Mucosa of stomach (tissue), 1 donor: Measurements from ENCODE around the gene NOL9.

Experiments
- H3K27me3 ChIP-seq: one replicate; pipeline ENCODE4 v1.7.0; 2013; ENCODE audit warnings: mild to moderate bottlenecking, low read length; ENCODE audit not compliant: control insufficient read depth, insufficient read depth
- H3K36me3 ChIP-seq: one replicate; pipeline ENCODE4 v1.7.0; 2013; ENCODE audit warnings: low read length; ENCODE audit not compliant: control insufficient read depth, insufficient read depth
- H3K4me1 ChIP-seq: one replicate; pipeline ENCODE4 v1.7.0; 2013; ENCODE audit warnings: mild to moderate bottlenecking, low read length; ENCODE audit not compliant: control insufficient read depth, insufficient read depth
- H3K4me3 ChIP-seq: one replicate; pipeline ENCODE4 v1.7.0; 2013; ENCODE audit warnings: low read length
- H3K9ac ChIP-seq: one replicate; pipeline ENCODE4 v1.7.0; 2013; ENCODE audit warnings: mild to moderate bottlenecking, low read length, moderate library complexity
- H3K9me3 ChIP-seq: one replicate; pipeline ENCODE4 v1.7.0; 2013; ENCODE audit warnings: mild to moderate bottlenecking, low read length, moderate library complexity; ENCODE audit not compliant: control insufficient read depth
- donor health status: Pancreatic carcinoma.

The NOL9 gene

DNA sequence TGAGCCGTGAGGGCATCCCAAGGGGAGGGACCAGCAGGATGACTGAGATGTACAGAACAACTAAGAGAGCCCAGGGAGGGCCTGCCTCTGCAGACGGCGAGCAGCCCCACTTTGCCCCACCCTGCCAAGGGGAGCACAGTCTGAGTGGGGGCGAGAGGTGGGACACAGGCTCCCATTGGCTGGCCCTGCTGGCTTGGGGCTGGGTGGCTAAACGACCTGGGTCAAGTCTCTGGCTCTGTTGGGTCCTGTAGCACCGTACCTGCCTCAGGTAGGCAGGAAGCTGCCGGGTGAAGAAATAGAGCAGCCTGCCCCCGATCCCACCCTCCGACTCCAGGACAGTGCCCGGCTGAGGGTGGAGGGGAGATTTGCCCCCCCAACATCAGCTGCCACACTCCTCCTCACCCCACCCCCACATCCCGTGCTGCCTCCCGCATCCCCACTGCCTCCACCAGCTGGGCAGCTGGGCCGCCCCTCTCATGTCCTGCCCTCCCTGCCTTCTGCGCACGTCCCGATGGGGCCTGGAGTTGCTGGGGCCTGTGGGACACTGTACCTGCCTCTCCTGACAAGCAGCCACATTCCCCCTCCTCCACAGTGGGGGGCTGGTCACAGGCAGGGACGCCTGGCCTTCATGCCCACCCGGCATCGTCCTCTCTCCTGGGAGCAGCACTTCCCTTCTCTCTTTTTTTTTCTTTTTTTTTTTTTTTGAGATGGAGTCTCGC, 50.3 kb downstream of the NOL9 start:
- no peak overlapping the region for H3K9ac ChIP-seq
- H3K27me3 ChIP-seq = peaks cover 13% of the 10 kb centered on the region
- no peaks in the 10 kb centered on the region for H3K9me3 ChIP-seq
- H3K4me3 ChIP-seq = no peak overlapping the region
- H3K36me3 ChIP-seq = no peaks in the 10 kb centered on the region
- H3K4me1 ChIP-seq = peaks cover 6% of the 10 kb centered on the region

DNA sequence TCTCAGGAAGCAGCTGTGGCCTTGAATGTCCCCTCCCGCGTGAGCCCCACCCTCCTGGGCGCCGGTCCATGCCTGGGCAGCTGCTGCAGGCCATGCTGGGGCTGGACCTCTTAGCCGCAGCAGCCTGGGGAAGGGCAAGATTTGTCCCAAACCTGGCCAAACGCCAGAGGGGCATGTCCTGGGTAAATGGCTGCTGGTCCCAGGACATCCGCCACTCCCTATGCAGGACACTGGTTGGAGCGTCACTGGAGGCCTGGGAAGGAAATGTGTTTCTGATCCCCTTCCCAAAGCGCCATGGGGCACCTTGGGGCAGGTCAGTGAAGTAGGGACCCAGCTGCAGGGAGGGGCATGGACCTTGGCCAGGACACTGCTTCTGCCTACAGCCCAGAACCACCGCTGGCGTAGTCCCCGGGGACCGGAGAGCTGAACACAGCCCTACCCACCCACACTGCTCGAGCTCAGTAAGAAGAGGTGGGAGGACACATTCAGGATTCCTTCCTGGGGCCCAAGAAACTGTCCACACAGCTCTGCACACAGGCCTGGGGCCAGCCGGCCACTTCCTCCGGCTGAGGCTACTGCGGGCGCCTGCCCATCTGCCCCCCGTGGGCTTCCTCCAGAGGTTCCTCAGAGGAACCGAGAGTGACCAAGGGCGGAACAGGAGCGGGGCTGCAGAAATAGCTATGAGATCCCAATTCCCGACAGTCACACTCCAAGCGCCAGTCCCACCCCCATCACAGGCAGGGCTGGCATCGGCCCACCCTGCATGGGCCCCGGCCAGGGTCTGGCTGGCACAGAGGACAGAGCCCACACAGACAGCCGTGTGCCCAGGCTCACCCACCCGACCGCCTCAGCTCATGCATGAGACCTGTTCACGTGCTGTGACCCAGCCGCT, 52.1 kb downstream of the NOL9 start:
- peaks cover 19% of the 10 kb centered on the region for H3K27me3 ChIP-seq
- H3K4me3 ChIP-seq = no peak overlapping the region
- no peak overlapping the region for H3K9ac ChIP-seq
- H3K9me3 ChIP-seq = no peaks in the 10 kb centered on the region
- H3K36me3 ChIP-seq = no peaks in the 10 kb centered on the region
- H3K4me1 ChIP-seq = peaks cover 6% of the 10 kb centered on the region

DNA sequence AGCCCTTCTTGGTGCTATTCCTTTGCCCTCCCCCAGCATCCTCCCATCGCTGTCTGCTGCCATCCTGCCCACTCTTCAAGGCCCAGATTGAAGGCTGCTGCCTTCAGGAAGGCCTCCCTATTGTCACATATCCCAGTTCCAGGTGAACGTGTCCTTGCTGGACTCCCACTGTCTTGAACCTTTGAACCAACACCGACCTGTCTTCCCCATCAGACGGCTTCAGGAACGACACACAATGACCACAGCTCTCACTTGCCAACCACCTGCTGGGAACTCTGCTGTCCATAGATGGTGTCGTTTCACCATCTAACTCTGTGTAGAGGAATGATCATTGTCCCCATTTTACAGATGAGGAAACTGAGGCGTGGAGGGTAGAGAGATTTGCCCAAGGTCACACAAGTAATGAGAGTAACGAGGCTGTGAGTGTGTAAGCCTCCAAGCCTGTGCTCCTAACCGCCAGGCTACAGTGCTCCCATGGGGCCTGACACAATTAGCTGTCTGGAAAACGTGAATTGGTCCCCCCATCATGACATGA, 53.0 kb downstream of the NOL9 start:
- Histone ChIP-seq H3K9ac (no peak overlapping the region), H3K27me3 (peaks cover 26% of the 10 kb centered on the region), H3K4me1 (peaks cover 11% of the 10 kb centered on the region), H3K36me3 (no peaks in the 10 kb centered on the region), H3K4me3 (no peak overlapping the region), H3K9me3 (no peaks in the 10 kb centered on the region)

- Histone ChIP-seq H3K4me3 (no peak overlapping the region), H3K4me1 (peaks cover 15% of the 10 kb centered on the region), H3K27me3 (peaks cover 32% of the 10 kb centered on the region)
Measured at GRCh38 chr1:6500544-6501278, 53.6 kb downstream of the NOL9 start.

DNA sequence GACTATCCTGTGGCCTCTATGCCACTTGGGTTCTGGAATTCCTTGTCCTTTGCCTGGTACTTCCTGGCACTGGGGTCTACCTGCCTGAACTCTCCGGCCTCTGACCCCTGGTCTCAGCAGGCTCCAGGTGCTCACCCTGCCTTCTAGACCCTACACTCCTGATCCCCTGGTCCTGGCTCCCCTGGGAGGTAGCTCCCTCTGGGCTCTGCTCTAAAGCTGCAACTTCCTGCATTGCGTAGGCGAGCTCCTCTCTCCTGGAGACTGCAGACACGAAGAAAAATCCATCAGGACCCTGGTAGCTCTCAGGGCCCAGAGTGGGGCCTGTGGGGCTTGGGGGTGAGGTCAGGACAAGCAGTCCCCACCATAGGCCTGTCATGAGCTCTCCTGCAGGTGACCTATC, 55.0 kb downstream of the NOL9 start:
- Histone ChIP-seq H3K4me1 (peaks cover 15% of the 10 kb centered on the region), H3K36me3 (no peaks in the 10 kb centered on the region), H3K4me3 (no peak overlapping the region), H3K9me3 (no peaks in the 10 kb centered on the region), H3K9ac (no peak overlapping the region), H3K27me3 (peaks cover 36% of the 10 kb centered on the region)

More at GRCh38 chr1:6500544-6501278, 53.6 kb downstream of the NOL9 start:
- Histone ChIP-seq H3K36me3 (no peaks in the 10 kb centered on the region), H3K9me3 (no peaks in the 10 kb centered on the region), H3K9ac (no peak overlapping the region)

GRCh38 chr1:6498576-6499111, 55.7 kb downstream of the NOL9 start:
- no peak overlapping the region for H3K9ac ChIP-seq
- H3K4me3 ChIP-seq = no peak overlapping the region
- H3K27me3 ChIP-seq = peaks cover 36% of the 10 kb centered on the region
- H3K9me3 ChIP-seq = no peaks in the 10 kb centered on the region
- peaks cover 15% of the 10 kb centered on the region for H3K4me1 ChIP-seq
- no peaks in the 10 kb centered on the region for H3K36me3 ChIP-seq

DNA sequence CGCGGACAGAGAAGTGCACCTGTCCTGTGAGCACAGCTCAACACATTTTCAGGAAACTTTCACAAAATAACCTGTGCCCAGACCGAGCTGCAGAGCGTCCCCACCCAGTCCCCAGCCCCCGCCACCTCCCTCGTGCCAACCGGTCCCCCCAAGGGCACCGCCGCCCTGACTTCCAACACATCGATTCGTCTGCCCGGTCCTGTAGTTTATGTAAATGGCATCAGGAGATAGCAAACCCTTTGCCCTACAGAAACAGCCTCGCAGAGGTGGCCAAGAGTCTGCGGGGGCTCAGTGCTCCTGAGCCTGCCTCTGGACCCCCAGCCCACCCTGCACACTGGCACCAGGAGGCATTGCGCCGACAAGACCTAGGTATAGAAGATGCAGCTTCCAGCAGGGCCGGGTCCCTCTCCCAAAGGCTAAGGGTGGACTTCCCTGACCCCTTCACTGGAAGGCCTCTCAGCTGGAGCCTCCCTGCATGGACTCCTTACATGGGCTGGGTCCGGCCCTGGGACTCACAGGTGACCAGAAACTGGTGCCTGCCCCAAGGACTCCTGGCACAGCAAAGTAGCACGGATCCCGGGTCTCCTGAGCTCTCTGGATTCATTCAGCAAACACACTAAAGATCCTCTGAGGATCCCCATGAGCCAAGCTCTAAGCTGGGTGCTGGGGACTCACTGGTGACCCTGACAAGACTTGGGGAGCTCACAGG, 56.3 kb downstream of the NOL9 start:
- Histone ChIP-seq H3K36me3 (no peaks in the 10 kb centered on the region), H3K9me3 (no peaks in the 10 kb centered on the region), H3K9ac (no peak overlapping the region), H3K27me3 (peaks cover 36% of the 10 kb centered on the region), H3K4me3 (no peak overlapping the region), H3K4me1 (peaks cover 15% of the 10 kb centered on the region)

GRCh38 chr1:6497215-6497866, 57.0 kb downstream of the NOL9 start:
- no peaks in the 10 kb centered on the region for H3K9me3 ChIP-seq
- H3K27me3 ChIP-seq = peaks cover 36% of the 10 kb centered on the region
- H3K36me3 ChIP-seq = no peaks in the 10 kb centered on the region
- peaks cover 15% of the 10 kb centered on the region for H3K4me1 ChIP-seq
- peak overlapping the region; percentile 36 for H3K4me3 ChIP-seq
- no peak overlapping the region for H3K9ac ChIP-seq

DNA sequence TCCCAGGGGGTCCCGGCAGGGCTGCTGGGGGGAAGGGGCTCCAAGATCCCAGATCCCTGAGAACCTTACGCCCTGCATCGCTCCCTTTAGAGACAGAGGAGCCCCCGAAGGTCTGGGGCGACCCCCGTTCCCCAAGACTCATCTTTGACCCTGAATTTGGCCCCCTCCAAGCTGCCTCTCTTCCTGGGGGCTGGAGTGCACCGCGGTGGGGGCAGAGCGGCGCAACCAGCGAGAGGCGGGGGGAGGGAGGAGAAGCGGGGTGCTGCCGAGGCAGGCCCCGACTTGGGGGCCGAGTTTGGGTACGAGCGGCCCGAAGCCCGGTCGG, 57.5 kb downstream of the NOL9 start:
- Histone ChIP-seq H3K9ac (no peak overlapping the region), H3K36me3 (no peaks in the 10 kb centered on the region), H3K27me3 (peaks cover 32% of the 10 kb centered on the region), H3K4me3 (no peak overlapping the region), H3K4me1 (peaks cover 11% of the 10 kb centered on the region), H3K9me3 (no peaks in the 10 kb centered on the region)

- H3K9me3 ChIP-seq = no peaks in the 10 kb centered on the region
- H3K9ac ChIP-seq = no peak overlapping the region
- no peaks in the 10 kb centered on the region for H3K36me3 ChIP-seq
- H3K27me3 ChIP-seq = peaks cover 29% of the 10 kb centered on the region
- no peak overlapping the region for H3K4me3 ChIP-seq
- H3K4me1 ChIP-seq = peaks cover 14% of the 10 kb centered on the region
Measured at GRCh38 chr1:6496365-6496721, 58.0 kb downstream of the NOL9 start.
